Measurements from ENCODE around the gene CDH22. TPM values are rescaled to one million over a fixed set of nuclear protein-coding genes. Genes with fewer than 3 reads are reported as not detected.
A peak's percentile ranks its signal among the peaks of the same experiment; 100 is the strongest.

CDH22 gene
- total RNA-seq, 1 experiment from 2014 or later, result under 0.01 TPM

DNA sequence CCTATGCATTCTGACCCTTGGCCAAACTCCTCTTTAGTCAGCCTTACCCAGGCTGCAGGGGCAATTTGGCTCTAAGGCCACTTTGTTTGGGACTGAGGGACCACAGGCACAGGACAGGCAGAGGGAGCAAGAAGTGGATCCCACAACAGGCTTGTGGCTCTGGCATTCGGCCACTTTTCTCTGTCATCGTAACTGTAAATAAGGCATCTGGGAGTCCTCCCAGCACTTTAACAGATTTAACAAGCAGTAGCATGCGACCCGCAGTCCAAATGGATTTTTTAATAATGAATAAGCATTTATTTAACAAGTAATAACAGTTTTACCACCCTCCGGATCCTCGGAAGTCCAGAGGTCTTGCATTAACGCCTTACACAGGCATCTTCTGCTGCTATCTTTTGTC lies 16.1 kb upstream of the CDH22 start:
- no peak for DNase-seq (ENCODE audit: low read depth)

DNA sequence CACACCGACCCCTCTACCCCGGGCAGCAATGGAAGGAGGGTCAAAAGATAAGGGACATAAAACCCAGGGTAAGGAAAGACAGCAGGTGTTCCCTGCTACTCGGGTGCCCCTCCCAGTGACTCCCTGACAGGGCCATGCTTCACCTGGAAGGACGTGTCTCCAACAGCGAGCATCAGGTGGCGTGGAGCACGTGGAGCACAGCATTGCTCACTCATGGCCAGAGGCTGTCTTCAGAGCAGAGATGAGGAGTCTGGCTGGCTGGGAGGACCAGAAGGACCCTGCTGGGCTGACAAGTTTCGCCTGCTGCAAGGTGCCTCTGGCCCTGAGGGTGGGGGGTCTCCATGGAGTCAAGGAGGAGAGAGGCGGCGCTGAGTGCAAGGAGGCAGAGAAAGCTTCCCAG lies 15.3 kb upstream of the CDH22 start:
- no peak for DNase-seq (ENCODE audit: low read depth)

DNA sequence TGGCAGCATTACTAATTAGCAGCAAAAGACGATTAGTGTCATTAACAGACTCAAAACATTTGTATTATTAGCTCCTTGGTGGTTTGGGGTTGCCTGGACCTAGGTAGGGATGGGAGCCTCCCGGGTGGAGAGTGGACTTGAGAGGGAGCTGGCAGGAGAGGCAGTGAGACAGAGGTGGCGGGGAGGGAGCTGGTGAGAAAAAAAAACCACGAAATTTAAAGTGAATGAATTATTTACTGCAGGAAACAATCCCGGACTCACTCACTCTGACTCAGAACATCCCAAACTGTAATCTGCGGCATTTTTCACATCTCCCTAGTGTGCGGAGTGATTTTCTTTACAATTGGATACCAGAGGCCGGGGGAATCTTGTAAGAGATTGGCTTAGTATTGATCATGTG lies 14.3 kb upstream of the CDH22 start:
- no peak for DNase-seq (ENCODE audit: low read depth)

DNA sequence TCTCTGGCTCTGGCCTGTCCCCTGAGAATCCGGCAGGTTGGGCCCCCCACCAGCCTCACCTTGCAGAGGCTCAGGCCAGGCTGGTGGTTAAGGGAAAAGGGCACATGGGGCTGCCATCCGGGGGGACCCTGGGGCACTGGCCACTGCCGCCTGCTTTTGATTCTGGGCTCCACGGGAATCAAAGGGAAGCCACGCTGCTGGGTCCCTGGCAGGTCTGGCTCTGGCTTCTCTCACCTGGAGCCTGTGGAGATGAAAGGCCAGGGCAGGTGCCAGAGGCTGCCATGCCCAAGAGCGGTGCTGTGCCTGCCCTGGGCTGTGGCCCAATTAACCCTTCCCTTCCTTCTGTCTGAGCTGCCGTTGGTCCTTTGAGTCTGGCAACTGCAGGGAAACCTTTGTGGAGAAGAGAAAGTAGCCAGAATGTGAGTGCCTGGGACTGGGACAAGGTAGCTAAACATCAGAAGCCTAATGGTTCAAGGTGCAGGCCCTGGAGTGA lies 9.4 kb upstream of the CDH22 start:
- no peak for DNase-seq (ENCODE audit: low read depth)

DNA sequence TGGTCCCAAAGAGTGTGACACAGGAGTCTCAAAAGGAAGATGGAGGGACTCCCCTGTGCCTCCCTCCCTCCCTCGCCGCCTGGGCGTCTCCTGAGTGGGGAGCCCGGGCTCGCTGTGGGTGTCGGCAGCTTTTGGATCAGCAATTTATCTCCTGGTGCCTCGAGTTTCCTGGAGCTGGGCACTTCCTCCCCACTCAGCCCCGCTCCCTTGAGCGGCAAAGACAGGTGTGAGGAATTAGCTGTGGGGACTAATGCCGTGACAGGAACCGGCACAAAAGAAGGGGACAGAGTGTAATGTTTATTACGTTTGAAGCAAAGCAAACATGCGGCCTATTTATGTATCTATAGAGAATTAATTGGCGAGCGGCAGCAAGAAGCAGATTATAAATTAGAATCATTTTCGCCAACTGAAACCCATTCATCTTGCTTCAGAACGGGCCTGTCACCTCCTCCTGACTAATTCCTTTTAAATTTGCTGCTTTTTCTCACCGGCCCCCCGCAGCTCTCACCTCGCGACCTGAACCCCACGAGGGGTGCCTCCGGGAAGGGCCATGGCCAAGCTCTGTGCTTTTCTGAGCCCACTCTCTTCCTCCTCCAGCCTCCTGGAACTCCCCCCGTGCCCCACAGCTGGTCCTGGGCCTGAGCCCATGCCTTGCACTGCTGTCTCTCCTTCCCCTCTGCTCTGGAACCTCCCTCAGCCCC lies 8.8 kb upstream of the CDH22 start:
- DNase-seq (ENCODE audit: low read depth), result no peak

DNA sequence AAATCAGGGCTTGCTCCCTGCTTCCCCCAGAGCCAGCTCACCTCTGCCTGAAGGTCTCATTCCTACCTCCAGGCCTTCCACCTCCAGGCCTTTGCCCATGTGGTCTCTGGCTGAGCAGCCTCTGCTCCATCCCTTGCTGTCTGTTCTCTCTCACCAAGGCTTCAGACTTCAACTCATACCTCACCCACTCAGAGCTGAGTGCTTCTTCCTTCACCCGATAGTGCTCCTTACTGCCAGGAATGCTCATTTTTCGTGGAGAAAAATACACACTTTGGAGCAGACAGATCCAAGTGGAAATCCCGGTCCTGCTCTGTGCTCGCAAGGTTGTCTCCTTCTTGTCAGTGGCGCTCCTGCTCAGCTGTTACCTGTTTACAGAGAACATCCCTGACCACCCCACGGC lies 7.0 kb upstream of the CDH22 start:
- no peak for DNase-seq (ENCODE audit: low read depth)

DNA sequence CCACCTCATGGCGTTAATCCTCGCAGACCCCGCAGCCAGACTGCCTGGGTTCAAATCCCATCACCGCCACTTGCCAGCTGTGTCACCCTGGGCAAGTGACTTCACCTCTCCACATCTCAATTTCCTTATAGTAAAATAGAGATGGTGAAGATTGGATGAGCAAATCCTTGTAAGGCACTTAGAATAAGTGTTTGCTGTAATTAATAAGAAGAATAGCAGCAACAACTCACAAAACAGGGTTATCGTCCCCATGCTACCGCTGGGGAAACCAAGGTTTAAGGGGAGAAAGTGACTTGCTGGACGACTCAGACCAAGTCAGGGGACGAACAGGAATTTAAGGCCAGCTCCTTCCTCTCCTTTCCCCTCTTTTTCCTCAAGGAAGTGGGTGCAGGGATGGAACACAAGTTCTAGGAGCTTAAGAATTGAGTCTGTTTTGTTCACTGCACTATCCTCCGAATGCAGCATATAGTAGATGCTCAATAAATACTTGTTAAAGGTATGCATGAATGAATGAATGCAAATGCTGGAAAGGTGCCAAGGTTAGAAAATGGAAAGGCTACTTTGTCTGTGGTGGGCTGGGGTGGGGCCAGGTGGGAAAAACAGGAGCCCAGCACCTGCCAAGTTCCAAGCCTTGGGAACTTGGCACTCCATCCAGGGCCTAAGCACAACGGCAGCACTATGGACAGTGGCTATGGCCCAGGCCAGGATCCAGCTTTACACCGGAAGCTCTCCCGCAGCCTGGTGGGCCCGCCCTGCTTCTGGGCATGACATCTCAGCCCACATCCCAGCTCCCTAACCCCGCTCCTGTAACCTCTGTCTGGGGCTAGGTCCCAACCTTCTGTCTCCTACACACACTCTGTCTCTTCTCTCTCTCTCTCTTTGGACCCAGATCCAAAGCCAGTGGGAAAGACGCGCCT lies 4.9 kb upstream of the CDH22 start:
- DNase-seq (ENCODE audit: low read depth), result no peak

DNA sequence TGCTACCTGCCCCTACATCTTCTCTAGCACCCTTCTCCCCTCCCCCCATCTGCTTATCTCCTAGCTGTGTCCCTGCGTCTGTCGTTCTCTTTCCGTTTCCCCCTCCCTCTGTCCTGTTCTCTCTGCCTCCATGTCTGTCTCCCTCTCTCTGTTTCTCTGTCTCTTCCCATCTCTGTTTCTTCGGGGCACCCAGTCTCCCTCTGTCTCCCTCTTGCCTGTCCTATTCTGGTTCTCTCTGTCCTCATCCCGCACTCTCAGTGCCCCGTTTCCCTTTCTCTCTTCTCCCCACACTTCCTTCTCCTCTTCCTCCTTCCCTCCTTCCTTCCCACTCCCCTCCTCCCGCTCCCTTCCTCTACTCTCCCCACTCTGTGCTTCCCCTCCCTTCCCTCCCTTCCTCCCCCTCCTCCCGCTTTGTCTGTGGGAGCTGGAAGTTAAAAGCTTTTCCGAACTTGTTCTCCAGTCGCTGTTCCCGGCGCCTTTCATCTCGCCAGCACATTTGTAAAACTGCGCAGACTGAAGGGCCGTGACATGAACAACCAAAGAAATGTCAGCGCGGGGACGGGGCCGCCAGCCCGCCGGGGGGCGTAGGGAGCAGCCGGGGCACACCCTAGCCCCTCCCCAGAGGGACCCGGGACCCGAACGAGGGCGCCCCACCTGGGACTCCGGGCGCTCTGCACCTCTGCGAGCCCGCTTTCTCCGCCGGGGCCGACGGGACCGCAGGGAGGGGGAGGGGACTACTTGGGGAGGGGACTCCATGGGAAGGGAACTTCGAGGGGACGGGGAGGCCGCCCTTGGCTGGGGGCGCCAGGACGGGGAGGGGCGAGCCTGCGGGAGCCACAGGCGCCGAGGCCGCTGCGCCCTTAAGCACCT lies 4.0 kb upstream of the CDH22 start:
- DNase-seq (ENCODE audit: low read depth), result no peak

DNA sequence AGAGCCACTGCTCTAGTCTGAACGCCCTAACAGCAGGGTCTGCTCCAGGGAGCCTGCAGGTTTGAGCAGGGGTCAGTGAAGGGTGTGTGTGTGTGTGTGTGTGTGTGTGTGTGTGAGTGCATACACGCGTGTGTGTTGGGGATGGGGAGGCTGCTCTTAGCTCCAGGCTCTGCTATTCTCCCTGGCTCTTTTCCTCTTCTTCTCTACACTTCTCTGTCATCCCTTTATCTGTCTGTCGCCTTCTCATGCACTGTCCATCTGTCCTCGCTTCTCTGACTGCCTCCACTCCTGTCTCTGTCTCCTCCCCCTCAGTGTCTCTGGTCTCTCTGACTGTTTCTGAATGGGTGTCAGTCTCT lies 3.4 kb upstream of the CDH22 start:
- DNase-seq (ENCODE audit: low read depth), result no peak

DNA sequence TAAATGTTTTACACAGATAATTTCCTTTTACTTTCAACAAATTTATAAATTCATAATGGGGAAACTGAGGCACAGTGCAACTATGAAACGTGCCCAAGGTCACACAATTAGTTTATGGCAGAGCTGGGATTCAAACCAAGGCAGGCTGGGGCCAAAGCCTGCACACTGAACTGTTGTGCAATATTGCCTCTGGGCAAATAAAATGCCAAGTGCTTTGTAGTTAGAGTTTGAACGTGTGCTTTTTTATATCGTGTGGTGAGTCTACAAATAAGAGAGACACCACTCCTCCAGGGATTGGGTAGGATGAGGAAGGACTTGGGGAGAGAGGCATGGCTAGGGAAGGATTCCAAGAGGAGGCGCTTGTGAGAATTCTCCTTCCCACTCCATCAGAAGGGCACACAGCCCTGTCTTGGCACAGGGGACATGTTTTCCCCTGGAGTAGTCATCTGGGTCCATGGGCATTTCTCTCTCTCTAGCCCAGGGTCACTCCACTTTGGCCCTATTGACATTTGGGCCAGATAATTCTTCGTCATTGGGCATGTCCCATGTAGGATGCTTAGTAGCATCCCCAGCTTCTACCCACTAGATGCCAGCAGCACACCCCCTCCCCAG lies 2.8 kb upstream of the CDH22 start:
- DNase-seq (ENCODE audit: low read depth), result no peak

DNA sequence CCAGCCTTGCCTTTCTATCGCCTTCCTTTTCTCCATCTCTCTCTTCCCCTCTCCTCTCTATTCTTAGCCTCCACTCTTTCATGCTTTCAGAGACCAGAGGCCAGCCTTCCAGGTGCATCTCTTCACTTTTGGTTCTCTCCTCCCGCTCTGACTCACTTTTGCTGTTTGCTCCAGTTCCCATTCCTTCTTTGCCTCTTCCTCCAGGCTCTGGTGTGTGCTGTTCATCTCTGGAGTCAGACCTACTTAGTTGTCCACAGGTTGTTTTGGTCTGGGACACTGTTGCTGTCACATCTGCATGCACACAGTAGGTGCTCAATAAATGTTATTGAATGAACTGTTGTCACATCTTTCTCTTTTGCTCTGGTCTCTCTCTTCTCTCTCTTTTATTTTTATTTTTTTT lies 1.6 kb upstream of the CDH22 start:
- DNase-seq (ENCODE audit: low read depth), result no peak

DNA sequence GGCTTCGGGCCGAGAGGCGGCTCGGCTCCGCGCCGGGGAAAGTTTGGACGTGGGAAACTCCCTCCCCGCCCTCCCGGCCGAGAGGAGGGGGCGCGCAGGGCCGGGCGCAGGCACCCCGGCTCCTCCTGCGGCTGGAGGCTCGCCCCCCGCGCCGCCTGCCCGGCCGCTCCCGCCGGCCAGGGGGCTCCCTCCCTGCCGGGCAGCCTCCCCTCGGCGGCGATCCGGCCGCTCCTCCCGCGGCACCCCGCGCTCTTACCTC lies 370 bp downstream of the CDH22 start:
- no peak for DNase-seq (ENCODE audit: low read depth)

DNA sequence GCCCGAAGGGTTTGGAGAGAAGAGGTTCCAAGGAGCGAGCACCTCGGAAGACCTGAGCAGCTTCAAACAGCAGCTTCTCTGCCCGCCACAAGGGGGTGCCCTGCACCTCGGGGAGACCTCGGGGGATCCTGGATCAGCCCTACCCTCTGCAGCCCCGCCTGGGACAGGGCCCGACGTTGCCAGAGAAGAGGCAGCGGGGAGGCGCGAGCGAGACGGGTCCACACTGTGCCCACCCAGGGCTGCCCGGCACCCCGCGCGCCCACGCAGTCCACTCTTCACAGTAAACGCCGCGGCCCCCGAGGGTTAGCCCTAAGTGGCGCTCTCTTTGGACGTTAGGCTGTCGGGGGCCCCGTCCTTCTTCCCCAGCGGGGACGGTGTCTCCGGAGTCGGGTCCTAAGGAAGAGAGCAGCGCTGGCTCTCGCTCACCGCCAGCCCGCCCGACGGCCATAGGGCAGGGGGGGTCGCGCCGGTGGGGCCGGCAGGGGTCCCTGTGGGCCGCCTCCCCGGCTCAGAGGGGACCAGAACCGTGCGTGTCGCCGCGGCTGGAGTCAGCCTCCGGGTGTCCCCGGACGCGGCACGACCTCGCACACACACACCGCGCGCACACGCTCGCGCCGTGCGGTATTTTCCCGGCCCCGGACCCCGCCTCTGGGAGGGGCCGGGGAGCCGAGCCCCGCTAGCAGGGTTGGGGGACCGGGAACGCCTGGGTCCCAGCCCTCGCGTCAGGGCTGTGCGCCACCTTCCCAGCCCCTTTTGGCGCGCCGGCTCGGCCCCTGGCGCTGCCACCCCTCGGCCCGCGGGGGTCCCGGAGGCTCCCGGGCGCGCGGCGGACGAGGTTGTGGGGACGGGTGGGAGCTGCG lies 929 bp downstream of the CDH22 start:
- peak; percentile 72 for DNase-seq (ENCODE audit: low read depth)

DNA sequence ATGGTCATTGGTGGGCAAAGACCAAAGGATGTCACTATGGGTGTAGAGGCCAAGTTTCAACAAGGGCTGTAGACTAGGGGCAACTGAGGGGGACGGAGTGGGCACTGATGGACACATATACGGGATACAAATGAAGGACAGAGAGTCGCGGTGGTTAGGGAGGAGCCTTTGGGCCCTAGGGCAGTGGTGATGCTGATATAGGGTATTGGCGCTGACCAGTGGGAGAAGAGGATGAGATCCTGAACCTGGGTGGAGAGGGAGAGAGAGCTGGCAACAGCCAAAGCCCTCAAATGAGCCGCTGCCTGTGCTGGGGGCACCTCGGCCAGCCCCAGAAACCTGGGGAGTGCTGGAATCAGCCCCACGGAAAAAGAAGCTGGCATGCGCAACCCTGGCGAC lies 1.6 kb downstream of the CDH22 start:
- no peak for DNase-seq (ENCODE audit: low read depth)

DNA sequence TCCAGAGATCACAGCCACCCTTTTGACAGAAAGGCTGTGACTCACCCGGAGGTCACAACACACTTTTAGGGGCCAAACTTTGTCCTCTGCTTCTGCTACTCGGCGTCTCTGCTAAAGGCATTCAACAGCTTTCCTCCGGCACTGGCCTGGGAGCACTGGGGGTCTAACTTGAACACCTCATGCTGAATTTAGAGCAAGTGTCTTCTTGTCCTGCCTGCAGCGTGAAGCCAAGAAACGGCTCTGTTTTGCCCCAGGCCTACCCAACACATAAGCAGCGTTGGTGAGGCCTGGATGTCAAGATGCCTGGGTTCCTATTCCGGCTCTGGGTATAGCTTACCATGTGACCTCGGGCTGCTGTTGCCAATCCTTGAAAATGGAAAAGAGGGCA lies 2.3 kb downstream of the CDH22 start:
- DNase-seq (ENCODE audit: low read depth), result no peak

DNA sequence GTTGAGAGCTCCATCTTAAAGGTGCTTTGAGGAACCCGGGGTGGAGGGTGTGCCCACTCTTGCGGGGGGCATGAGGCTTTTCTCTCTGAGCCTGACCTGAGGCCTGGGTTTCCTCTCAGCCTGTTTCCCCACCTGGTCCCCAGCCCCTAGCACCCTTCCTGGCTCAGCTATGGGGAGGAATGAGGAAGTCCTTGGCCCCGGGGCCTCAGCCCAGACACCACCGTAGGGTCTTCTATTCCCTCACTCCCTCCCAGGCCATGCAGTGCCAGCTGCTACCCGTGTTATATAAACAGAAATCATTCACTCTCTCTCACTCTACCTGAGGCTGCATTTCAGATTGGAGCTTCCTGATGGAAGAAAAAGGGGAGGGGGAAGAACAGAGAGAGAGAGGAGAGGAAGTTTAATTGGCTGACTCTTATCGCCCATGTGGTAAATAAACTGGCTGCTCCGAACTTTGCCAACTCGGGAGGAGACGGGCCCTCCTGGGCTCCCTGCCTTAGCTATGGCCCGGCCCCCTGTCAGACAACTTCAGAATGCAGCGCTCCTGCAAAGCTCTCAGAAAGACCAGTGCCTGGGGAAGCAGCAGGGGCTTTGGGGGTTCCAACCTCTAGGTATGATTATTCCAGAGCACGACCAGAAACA lies 2.8 kb downstream of the CDH22 start:
- DNase-seq (ENCODE audit: low read depth), result no peak

DNA sequence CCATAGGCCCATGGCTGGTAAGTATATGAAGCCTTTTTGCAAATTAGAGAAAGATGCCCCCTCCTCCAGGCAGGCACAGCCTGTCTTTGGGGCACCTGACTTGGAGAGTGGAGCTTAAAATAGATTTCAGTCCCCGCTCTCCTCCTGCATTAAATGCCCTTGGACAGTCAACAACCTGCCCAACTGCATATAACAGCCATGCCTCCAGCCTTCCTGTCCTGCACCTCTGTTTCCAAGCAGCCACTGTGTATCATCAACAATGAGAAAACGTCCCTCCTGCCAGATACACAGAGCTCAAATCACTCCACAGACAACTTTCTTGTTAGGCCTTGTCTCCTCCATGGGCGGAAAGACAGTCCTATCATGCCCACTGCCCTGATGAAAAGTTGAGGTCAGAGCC lies 3.4 kb downstream of the CDH22 start:
- no peak for DNase-seq (ENCODE audit: low read depth)

DNA sequence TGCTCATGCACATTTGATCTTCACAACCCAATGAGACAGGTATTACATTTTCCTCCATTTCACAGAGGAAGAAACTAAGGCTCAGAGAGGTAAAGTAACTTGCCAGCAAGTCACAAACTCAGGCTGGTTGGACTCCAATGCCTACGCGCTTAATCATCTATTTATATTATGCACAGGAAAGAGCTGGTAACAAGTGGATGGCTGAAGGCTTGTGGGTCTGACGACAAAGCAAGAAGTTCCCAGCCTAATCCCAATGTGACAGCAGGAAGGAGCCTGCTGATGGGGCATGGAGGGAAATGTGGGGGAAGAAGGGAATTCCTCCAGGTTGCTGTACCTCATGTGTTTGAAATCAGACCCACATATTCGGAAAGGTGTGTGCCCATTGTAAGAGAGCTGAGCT lies 3.9 kb downstream of the CDH22 start:
- peak; percentile 70 for DNase-seq (ENCODE audit: low read depth)

DNA sequence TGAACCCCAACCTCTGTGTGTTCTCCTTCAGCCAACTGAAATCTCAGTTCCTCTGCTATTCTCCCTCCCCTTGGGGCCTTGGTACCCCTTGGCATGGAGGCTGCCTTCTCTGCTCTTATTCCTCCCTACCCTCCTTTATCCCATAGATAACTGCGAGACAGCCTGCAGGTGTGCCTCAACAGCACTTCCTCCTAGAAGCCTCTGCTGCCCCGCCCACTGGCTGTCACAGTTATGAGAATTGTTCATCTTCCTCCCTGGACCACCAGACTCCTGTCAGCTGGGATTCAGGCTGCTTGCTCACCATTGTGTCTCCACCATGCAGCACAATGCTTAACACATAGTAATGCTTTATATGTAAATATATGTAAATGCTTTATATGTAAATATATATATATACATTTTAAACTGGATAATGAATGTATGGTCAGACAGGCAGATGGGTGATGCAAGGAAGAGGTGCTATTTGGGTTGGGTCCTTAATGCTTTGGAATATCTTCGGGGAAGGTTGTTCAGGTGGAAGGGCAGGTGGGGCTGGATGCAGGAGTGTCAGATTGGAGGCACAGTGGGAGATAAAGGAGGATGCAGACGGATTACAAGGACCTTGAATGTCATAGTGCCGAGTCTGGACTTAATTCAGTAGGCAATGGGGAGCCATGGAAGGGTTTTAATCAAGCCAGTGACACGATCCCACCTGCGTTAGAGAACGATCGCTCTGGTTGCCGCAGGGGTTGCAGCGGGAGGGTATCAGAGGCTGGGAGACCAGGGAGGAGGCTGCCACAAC lies 4.9 kb downstream of the CDH22 start:
- DNase-seq (ENCODE audit: low read depth), result no peak

DNA sequence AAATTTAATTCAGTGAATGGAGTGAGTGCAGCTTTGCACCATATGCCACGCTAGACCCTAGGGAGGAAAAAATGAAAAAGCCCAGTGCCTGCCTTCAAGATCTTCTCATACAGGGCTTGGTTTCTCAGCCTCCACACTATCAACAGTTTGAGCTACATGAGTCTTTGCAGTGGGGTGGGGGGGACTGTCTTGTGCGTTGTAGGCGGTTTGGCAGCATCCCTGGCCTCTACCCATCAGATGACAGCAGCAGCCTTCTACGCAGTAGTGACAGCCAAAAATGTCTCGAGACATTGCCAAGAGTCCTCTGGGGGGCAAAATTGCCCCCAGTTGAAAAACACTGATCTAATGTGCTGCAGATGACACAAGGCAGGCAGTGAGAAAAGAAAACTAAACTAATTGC lies 6.2 kb downstream of the CDH22 start:
- no peak for DNase-seq (ENCODE audit: low read depth)
